ENCODE measurements around the gene MARCHF9. TPM values are rescaled to one million over a fixed set of nuclear protein-coding genes. Genes with fewer than 3 reads are reported as not detected.
"Not testable (repeated sequence)": the region's sequence is repeated elsewhere in the genome, so short reads cannot be mapped to it uniquely, and the experiment has no call there.

The MARCHF9 gene
- total RNA-seq, 1 donor from 2014 or later: 19.2 TPM

- no peak for TF ChIP-seq CTCF (IDR thresholded peaks at IDR 0.05)
- Mint-ChIP-seq H3K27ac (ENCODE audit: unreplicated experiment) (peak within 1 kb of the TSS; percentile 99), H3K9me3 (ENCODE audit: unreplicated experiment) (no peaks in the 10 kb centered on the region), H3K4me3 (ENCODE audit: unreplicated experiment) (peak within 1 kb of the TSS; percentile 98), H3K36me3 (ENCODE audit: unreplicated experiment) (peaks cover 17% of the 10 kb centered on the region), H3K27me3 (ENCODE audit: unreplicated experiment) (no peaks in the 10 kb centered on the region), H3K4me1 (ENCODE audit: unreplicated experiment) (peaks cover 21% of the 10 kb centered on the region)
- DNase-seq (ENCODE audit: extremely low spot score, unreplicated experiment): no peak
These were observed 17.8 kb downstream of the MARCHF9 start, which contains the start of gene EEF1AKMT3 for GRCh38 chr12:57772429-57773322. Gene EEF1AKMT3, plus strand, starts transcription at chr12:57772614. Its CDS starts 111 bp downstream, at chr12:57772725.

- H3K27me3 Mint-ChIP-seq (ENCODE audit: unreplicated experiment); H3K9me3 Mint-ChIP-seq (ENCODE audit: unreplicated experiment); H3K4me3 Mint-ChIP-seq (ENCODE audit: unreplicated experiment); DNase-seq (ENCODE audit: extremely low spot score, unreplicated experiment); H3K27ac Mint-ChIP-seq (ENCODE audit: unreplicated experiment): not testable (repeated sequence)
- Mint-ChIP-seq H3K36me3 (ENCODE audit: unreplicated experiment) (peaks cover 11% of the 10 kb centered on the region), H3K4me1 (ENCODE audit: unreplicated experiment) (peaks cover 22% of the 10 kb centered on the region)
These were observed 19.7 kb downstream of the MARCHF9 start for GRCh38 chr12:57774634-57775033.

GRCh38 chr12:57775044-57775443, 20.1 kb downstream of the MARCHF9 start:
- Mint-ChIP-seq H3K4me3 (ENCODE audit: unreplicated experiment) (no peak overlapping the region), H3K27ac (ENCODE audit: unreplicated experiment) (no peak overlapping the region), H3K4me1 (ENCODE audit: unreplicated experiment) (peaks cover 23% of the 10 kb centered on the region), H3K9me3 (ENCODE audit: unreplicated experiment) (no peaks in the 10 kb centered on the region), H3K27me3 (ENCODE audit: unreplicated experiment) (no peaks in the 10 kb centered on the region), H3K36me3 (ENCODE audit: unreplicated experiment) (peaks cover 11% of the 10 kb centered on the region)
- DNase-seq (ENCODE audit: extremely low spot score, unreplicated experiment): no peak
- no peak for TF ChIP-seq CTCF (IDR thresholded peaks at IDR 0.05)

GRCh38 chr12:57775563-57776246, 20.8 kb downstream of the MARCHF9 start:
- no peak for DNase-seq (ENCODE audit: extremely low spot score, unreplicated experiment)
- Mint-ChIP-seq H3K27ac (ENCODE audit: unreplicated experiment) (no peak overlapping the region), H3K4me1 (ENCODE audit: unreplicated experiment) (peaks cover 23% of the 10 kb centered on the region), H3K9me3 (ENCODE audit: unreplicated experiment) (no peaks in the 10 kb centered on the region), H3K4me3 (ENCODE audit: unreplicated experiment) (no peak overlapping the region), H3K27me3 (ENCODE audit: unreplicated experiment) (no peaks in the 10 kb centered on the region), H3K36me3 (ENCODE audit: unreplicated experiment) (peaks cover 11% of the 10 kb centered on the region)
- no peak for TF ChIP-seq CTCF (IDR thresholded peaks at IDR 0.05)

GRCh38 chr12:57776247-57776587, 21.3 kb downstream of the MARCHF9 start:
- Mint-ChIP-seq H3K4me3 (ENCODE audit: unreplicated experiment) (no peak overlapping the region), H3K27ac (ENCODE audit: unreplicated experiment) (no peak overlapping the region), H3K27me3 (ENCODE audit: unreplicated experiment) (no peaks in the 10 kb centered on the region), H3K36me3 (ENCODE audit: unreplicated experiment) (peaks cover 11% of the 10 kb centered on the region), H3K4me1 (ENCODE audit: unreplicated experiment) (peaks cover 23% of the 10 kb centered on the region), H3K9me3 (ENCODE audit: unreplicated experiment) (no peaks in the 10 kb centered on the region)
- no peak for DNase-seq (ENCODE audit: extremely low spot score, unreplicated experiment)
- TF ChIP-seq CTCF (IDR thresholded peaks at IDR 0.05): no peak
